ENCODE measurements around the gene ADAMTSL1.

The ADAMTSL1 gene

GRCh38 chr9:18683851-18684250 lies 209.9 kb downstream of the ADAMTSL1 start:
- no peaks in the 10 kb centered on the region for H3K36me3 ChIP-seq

DNA sequence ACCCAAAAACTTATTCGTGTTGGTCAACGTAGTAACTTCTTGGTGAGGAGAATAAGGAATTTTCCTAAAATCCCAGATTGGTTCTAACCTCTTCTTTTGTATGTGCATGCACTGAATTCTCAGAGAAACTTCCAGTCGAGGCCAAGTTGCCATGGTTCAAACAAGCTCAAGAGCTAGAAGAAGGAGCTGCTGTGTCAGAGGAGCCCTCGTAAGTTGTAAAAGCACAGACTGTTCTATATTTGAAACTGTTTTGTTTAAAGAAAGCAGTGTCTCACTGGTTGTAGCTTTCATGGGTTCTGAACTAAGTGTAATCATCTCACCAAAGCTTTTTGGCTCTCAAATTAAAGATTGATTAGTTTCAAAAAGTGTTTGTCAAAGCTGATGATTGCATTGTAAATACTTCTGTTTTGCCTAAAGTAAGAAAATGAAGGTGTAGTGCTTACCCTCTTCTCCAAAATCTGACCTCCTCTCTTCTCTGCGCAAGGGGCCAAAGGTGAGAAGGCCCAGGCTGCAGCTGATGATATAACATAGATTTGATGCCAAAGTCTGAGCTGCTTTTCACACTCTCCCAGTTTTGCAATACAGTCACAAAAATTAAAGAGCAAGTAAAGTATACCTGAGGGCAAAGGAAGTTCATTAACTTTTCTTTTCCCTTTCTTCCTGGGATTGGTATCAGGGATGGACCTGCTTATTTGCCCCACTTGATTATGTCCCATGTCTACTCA lies 210.8 kb downstream of the ADAMTSL1 start:
- Histone ChIP-seq H4K20me1 (no peaks in the 10 kb centered on the region), H3K9me3 (no peaks in the 10 kb centered on the region), H3K27ac (no peak overlapping the region), H3K4me1 (no peaks in the 10 kb centered on the region), H3K4me2 (no peak overlapping the region), H3K36me3 (no peaks in the 10 kb centered on the region), H3K9ac (no peak overlapping the region), H3K27me3 (no peaks in the 10 kb centered on the region), H3K4me3 (no peak overlapping the region)
- no peak for TF ChIP-seq Cebpa-rat (IDR thresholded peaks at IDR 0.05)

More at GRCh38 chr9:18683851-18684250, 209.9 kb downstream of the ADAMTSL1 start:
- Histone ChIP-seq H3K4me1 (no peaks in the 10 kb centered on the region), H3K27me3 (no peaks in the 10 kb centered on the region), H3K9me3 (no peaks in the 10 kb centered on the region), H3K4me2 (no peak overlapping the region), H3K27ac (no peak overlapping the region), H3K4me3 (no peak overlapping the region), H3K9ac (no peak overlapping the region), H4K20me1 (no peaks in the 10 kb centered on the region)
- no peak for TF ChIP-seq Cebpa-rat (IDR thresholded peaks at IDR 0.05)

DNA sequence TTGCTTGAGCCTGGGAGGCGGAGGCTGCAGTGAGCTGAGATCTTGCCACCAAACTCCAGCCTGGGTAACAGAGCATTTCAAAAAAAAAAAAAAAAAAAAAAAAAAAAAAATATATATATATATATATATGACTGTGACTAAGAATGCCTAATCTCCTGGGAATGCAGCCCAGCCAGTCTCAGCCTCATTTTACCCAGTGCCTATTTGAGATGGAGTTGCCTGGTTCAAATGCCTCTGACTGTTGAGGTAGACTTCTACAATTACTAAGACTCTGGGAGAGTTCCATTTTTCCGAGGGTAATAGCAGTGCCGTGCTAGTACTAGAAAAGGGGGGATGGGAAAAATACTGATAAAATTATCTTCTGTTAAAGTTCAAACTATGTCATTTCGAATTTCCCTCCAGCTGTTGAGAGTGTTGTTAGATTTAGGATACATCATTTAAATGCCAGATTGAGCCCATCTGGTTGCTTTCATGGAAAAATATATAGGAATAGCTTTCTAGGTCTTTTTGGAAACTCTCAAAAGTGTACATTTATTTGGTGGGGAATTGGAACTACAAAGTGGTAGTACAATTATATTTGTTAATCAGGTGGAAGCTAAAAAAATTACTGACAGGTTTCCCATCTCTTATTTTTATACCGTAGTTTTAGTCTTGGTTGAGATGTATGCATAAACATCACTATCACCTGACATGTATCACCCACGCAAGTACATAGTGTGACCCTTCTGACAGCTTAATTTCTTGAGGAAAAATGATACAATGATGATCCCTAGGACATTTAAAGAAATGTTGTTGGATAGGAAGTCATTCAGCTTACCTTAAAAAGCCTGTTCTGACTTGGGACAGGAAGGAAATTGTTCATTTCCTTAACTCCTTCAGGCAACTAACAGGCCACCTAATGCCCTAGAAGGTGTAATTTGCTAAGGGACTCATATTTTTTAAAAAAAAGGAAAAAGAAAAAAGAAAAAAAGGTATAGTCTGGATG lies 214.9 kb downstream of the ADAMTSL1 start:
- Histone ChIP-seq H3K27me3 (no peaks in the 10 kb centered on the region), H3K9ac (no peak overlapping the region), H3K4me1 (no peaks in the 10 kb centered on the region), H3K36me3 (no peaks in the 10 kb centered on the region), H3K4me2 (no peak overlapping the region), H3K4me3 (no peak overlapping the region), H3K27ac (no peak overlapping the region), H3K9me3 (peaks cover 3% of the 10 kb centered on the region; the same call in 1 of the 2 replicates), H4K20me1 (no peaks in the 10 kb centered on the region)
- TF ChIP-seq Cebpa-rat (IDR thresholded peaks at IDR 0.05), result no peak

- TF ChIP-seq Cebpa-rat (IDR thresholded peaks at IDR 0.05), result no peak
- H3K27ac ChIP-seq, result no peak overlapping the region
Observed at GRCh38 chr9:18689921-18690320, 216.0 kb downstream of the ADAMTSL1 start.

DNA sequence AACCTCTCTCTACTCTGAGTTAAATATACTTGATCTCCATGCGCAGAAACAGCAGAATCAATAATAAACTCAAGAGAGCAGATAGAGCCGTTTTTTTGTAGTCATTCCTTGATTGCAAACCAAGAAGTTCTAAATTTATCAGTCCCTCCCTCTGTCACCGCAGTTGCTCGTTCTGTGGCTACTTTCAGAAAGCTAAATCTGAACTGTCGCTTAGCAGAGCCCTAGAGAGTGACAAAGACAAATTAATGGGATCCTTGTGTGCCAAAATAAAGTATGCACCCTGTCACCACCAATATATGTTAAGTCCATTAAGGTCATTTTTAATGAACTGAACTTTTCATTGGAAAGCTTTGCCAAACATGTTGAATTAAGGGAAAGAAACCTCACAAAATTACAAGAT lies 218.3 kb downstream of the ADAMTSL1 start:
- no peak for TF ChIP-seq Cebpa-rat (IDR thresholded peaks at IDR 0.05)
- Histone ChIP-seq H3K27ac (no peak overlapping the region), H3K9me3 (peaks cover 25% of the 10 kb centered on the region), H3K4me1 (no peaks in the 10 kb centered on the region), H3K4me3 (no peak overlapping the region), H3K36me3 (no peaks in the 10 kb centered on the region), H3K4me2 (no peak overlapping the region), H3K9ac (no peak overlapping the region), H4K20me1 (no peaks in the 10 kb centered on the region), H3K27me3 (no peaks in the 10 kb centered on the region)

More at GRCh38 chr9:18689921-18690320, 216.0 kb downstream of the ADAMTSL1 start:
- H3K4me1 ChIP-seq, result no peaks in the 10 kb centered on the region
- H3K9ac ChIP-seq, result no peak overlapping the region
- no peaks in the 10 kb centered on the region for H3K27me3 ChIP-seq
- no peaks in the 10 kb centered on the region for H4K20me1 ChIP-seq
- H3K4me3 ChIP-seq, result no peak overlapping the region
- H3K9me3 ChIP-seq, result peaks cover 14% of the 10 kb centered on the region
- H3K4me2 ChIP-seq, result no peak overlapping the region
- H3K36me3 ChIP-seq, result no peaks in the 10 kb centered on the region

DNA sequence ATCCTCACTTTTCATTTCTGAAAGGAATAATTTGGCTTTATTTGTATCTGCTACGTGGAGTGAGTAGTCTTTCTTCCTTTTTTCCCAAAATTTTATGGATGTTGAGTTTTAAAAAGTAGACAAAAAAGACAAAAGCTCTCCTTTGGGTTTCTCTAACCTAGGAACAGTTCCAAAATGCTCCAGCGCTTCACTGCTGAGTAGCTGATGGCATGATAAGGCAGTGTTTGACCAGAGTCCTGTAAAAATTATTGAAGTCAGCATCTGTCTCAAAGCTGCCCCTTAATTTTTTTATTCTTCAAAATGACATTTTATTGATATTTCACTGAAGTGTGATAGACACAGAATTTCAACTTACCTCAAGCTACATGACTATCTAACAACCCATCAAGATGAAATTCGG lies 219.0 kb downstream of the ADAMTSL1 start:
- no peaks in the 10 kb centered on the region for H4K20me1 ChIP-seq
- H3K27me3 ChIP-seq, result no peaks in the 10 kb centered on the region
- H3K36me3 ChIP-seq, result no peaks in the 10 kb centered on the region
- no peak overlapping the region for H3K27ac ChIP-seq
- H3K9me3 ChIP-seq, result peaks cover 25% of the 10 kb centered on the region
- H3K4me2 ChIP-seq, result no peak overlapping the region
- H3K4me1 ChIP-seq, result no peaks in the 10 kb centered on the region
- no peak overlapping the region for H3K4me3 ChIP-seq
- H3K9ac ChIP-seq, result no peak overlapping the region
- no peak for TF ChIP-seq Cebpa-rat (IDR thresholded peaks at IDR 0.05)

- H3K4me1 ChIP-seq, result no peaks in the 10 kb centered on the region
- no peak overlapping the region for H3K4me3 ChIP-seq
- H3K4me2 ChIP-seq, result no peak overlapping the region
- no peak overlapping the region for H3K9ac ChIP-seq
- peaks cover 25% of the 10 kb centered on the region for H3K9me3 ChIP-seq
- no peaks in the 10 kb centered on the region for H4K20me1 ChIP-seq
- H3K36me3 ChIP-seq, result no peaks in the 10 kb centered on the region
- TF ChIP-seq Cebpa-rat (IDR thresholded peaks at IDR 0.05), result no peak
- H3K27me3 ChIP-seq, result no peaks in the 10 kb centered on the region
- H3K27ac ChIP-seq, result no peak overlapping the region
Observed at GRCh38 chr9:18694959-18695668, 221.2 kb downstream of the ADAMTSL1 start.

- H3K27me3 ChIP-seq, result no peaks in the 10 kb centered on the region
- no peak overlapping the region for H3K4me2 ChIP-seq
- H3K36me3 ChIP-seq, result no peaks in the 10 kb centered on the region
- TF ChIP-seq Cebpa-rat (IDR thresholded peaks at IDR 0.05), result no peak
- H3K9me3 ChIP-seq, result peaks cover 20% of the 10 kb centered on the region
- no peaks in the 10 kb centered on the region for H4K20me1 ChIP-seq
- H3K27ac ChIP-seq, result no peak overlapping the region
- H3K4me1 ChIP-seq, result no peaks in the 10 kb centered on the region
- H3K9ac ChIP-seq, result no peak overlapping the region
- H3K4me3 ChIP-seq, result no peak overlapping the region
Observed at GRCh38 chr9:18698992-18699391, 225.0 kb downstream of the ADAMTSL1 start.

DNA sequence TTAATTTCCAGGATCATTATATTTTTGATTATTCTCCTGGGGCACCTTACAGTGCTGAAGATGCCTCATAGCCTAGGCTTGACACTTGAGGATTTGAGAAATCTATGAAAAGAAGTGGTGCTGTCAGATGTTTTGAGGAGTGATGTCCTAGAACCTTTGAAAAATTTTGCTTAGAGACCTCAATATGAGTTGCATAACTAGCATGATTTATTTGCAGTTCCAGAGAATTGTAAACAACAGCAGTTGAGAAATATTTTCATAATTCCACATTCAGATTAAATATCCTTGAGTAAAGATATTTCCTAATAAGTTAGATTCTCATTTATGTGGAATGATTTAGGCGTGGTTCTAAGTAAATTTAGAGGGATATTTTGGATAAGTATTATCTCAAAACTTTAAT lies 225.8 kb downstream of the ADAMTSL1 start:
- H4K20me1 ChIP-seq, result no peaks in the 10 kb centered on the region
- no peak overlapping the region for H3K4me3 ChIP-seq
- H3K9me3 ChIP-seq, result peaks cover 13% of the 10 kb centered on the region
- no peaks in the 10 kb centered on the region for H3K27me3 ChIP-seq
- H3K4me2 ChIP-seq, result no peak overlapping the region
- no peak for TF ChIP-seq Cebpa-rat (IDR thresholded peaks at IDR 0.05)
- no peak overlapping the region for H3K9ac ChIP-seq
- no peak overlapping the region for H3K27ac ChIP-seq
- no peaks in the 10 kb centered on the region for H3K4me1 ChIP-seq
- H3K36me3 ChIP-seq, result no peaks in the 10 kb centered on the region

Measured in BLaER1 (cell line).